NK-92 (cell line): Measurements from ENCODE around the gene CFAP221.

Source experiments
- DNase-seq: peaks from one replicate; lab custom pipeline; 2025; ENCODE audit not compliant: unreplicated experiment; lab: John Stamatoyannopoulos, UW

The CFAP221 gene

DNA sequence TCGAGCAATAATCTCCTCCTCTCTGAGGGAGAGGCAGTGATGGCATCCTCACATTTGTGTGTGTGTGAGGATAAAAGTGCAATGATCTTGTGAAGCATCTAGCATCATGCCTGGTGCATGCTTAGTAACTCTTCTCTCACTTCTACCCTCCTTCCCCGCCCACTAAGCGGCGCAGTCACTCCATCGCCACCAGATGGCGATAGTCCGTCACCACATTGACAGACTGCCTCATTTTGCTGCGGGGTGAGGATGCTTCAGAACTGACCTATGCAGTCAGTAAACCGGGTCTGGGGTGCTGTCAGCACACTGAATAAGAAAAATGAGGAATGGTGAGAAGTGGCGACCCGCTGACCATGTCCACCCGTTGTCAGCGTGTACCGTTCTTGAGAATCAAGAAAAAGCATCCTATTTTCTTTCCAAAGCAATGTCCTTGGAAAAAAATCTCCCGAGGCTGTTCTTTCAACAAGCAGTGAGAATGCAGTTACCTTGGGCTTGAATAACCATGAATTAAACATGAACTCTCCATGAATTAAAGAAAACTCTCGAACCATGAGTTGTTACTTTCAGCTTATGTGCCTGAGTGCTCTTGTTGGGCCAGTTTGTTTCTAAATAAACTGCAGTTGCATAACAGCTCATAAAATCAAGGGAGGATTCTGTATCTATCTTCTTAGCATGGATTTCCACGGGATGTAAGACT is 97.5 kb downstream of the CFAP221 start:
- DNase-seq: no peak

DNA sequence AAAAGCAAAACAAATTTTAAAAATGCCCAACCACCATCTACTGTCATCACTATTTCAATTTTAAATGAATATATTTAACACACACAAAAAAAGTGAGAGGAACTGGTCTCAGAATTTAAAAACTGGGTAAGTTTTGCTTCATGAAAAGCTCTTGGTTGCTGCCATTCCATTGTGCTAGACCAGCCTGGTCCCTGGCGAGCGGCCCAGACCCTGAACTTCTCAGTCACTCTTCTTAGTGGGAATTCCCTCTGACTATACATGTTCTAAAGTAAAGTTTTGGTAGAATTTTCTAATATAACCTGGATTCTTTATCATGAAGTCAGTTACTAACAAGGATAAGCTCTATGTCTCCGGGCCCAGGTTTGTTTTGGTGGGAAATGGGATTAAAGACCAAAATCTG is 99.9 kb downstream of the CFAP221 start:
- DNase-seq: no peak

DNA sequence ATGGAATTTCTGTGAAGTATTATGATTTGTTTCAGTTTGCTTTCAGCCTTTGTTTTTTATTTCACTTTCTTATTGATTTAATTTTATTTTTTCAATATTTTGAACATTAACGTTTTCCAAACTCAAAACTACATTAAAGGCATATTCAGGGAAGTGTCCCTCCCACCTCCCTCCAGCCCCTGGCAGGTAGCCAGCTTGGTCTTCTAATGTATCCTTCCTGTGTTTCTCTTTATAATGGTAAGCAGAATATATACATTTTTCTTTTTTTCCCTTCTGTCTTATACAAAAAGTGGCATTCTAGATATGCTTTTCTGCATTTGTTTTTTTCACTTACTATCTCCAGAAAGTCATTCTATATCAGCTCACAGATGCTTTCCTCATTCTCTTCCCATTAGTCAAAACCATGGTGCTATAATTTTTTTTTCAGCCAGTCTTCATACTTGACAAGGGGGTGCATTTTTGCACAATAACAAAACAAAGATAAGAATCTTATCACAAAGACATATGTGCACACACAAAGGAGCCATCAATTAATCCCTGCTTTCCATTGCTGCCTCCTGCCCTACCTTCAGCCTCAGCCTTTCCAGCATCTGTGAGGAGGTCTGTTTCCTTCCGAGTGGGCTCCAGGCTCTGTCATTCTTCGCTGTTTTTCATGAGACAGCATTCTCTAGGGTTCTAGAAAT is 101.1 kb downstream of the CFAP221 start:
- DNase-seq: no peak

DNA sequence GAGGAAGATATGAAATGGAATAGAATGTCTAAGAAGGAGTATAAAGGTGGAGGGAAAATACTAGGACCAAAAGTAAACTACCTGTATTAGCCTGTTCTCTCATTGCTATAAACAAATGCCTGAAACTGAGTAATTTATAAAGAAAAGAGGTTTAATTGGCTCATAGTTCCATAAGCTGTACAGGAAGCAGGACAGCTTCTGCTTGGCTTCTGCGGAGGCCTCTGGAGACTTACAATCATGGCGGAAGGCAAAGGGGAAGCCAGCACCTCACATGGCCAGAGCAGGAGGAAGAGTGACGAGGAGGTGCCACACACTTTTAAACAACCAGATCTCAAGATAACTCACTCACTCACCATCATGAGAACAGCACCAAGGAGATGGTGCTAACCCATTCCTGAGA is 101.9 kb downstream of the CFAP221 start:
- no peak for DNase-seq

DNA sequence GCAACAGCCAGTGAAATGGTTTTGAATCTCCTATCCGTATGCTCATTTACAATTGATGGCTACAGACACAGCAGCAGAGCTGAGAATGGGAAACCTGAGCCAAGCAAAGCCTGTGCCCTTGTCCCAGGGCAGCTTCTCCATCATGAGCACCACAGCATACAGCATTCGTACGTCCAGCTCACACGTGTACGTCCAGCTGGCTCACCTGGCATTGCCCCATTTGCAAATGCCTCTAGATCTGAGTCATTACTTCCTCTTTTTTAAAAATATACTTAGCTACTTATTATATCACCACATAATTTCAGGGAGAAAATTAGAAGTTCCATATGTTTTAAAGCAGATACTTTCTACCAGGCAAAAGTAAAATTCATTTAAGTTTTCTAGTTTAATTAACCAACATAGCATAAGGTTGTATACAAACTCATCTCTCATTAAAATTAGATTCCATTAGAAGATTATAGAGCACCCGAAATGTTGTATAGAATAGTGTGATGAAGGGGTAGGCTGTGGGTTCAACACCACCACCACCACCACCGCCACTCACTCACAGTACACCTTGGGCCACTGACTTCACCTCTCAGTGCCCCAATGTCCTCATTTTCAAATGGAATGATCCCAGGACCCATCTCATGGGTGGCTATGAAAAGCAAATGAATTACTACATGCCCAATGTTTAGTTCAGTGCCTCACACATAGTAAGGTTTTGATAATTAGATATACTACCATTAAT is 103.4 kb downstream of the CFAP221 start:
- no peak for DNase-seq

DNA sequence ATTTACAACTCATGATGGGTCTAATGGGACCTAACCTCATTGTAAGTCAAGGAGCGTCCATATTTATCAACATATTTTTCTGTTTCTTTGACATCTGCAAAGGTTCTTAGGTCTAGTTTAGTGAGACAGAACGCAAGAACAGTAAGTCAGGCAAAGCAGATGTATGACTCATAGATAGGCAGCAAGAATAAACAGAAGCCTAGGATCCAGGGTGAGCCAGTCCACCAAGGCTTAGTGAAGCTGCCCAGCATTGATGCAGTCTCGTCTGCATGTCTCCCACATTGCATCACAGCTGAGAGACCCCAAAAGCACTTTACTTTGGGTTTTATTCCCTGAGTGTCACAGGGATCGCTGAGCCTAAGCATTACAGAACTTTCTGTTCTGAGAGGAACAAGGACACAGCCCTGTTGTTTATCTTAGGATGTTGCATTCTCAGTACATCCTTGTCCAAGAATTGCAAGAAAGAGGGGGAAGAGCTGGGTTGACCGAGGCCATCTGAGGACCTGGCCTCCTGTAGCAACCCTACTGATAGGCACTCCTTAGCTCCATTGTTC is 105.2 kb downstream of the CFAP221 start:
- no peak for DNase-seq

DNA sequence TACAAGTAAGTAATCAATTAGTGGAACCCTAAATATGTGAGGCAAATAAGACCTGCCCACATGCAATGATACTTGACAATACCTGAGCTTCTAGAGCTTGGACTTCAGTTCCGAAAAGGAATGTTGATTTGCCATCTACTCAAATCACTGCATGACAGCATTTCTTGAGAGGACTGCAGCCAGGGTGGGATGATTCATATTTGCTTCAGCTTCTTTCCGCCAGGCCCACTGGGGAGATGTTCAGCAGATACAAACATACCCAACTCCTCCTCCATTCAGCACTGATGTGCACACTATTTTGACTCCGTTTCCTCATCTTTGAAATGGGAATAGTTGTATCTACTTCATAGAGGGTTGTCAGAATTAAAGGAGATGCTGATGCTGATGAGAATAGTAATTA is 106.0 kb downstream of the CFAP221 start:
- no peak for DNase-seq

DNA sequence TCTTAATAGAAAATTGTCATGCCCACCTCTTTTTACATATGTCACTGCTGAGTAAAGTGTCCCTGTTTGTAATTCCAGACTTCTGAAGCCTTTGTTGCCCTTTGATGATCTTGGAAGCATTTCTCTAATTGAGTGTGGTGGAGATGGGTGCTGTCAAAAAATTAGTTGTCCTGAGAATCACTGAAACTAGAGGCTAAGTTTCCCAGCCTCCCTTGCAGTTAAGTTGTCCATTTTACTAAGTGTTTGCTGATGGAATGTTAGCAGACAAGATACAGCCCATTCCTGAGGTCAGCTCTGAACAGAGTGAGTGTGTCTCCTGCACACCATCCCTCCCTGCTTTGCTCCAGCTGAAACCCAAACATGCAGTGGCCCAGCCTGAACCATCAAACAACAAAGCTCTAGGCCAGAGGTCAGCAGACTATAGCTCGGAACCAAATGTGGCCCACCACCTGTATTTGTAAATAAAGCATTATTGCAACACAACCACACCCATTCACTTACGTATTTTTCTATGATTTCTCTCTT is 106.7 kb downstream of the CFAP221 start:
- no peak for DNase-seq

DNA sequence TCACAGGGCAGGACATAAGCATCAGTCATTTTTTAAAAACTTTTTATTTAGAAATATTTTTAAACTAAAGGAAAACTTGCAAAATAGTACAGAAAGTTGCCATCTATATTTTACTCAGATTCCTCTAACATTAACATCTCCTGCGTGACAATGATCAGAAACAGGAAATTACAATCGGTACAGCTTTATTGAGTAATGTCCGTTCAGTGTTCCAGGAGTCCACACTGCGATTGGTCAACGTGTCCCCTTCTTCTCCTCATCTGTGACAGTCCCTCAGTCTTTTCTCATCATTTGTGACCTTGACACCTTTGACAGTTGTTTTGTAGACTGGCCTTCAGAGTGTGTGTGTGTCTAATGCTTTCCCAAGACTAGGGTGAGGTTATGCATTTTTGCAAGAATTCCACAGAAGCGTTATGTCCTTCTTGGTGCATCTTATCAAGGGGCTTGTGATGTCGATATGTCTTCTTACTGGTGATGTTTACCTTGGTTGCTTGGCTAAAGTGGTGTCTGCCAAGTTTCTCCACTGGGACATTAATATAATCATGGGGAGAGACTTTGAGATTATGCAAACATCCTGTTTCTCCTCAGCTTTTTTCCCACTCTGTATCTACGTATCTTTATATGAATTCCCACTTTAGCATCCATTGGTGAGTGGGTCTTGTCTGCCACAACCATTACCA is 113.4 kb downstream of the CFAP221 start:
- no peak for DNase-seq

DNA sequence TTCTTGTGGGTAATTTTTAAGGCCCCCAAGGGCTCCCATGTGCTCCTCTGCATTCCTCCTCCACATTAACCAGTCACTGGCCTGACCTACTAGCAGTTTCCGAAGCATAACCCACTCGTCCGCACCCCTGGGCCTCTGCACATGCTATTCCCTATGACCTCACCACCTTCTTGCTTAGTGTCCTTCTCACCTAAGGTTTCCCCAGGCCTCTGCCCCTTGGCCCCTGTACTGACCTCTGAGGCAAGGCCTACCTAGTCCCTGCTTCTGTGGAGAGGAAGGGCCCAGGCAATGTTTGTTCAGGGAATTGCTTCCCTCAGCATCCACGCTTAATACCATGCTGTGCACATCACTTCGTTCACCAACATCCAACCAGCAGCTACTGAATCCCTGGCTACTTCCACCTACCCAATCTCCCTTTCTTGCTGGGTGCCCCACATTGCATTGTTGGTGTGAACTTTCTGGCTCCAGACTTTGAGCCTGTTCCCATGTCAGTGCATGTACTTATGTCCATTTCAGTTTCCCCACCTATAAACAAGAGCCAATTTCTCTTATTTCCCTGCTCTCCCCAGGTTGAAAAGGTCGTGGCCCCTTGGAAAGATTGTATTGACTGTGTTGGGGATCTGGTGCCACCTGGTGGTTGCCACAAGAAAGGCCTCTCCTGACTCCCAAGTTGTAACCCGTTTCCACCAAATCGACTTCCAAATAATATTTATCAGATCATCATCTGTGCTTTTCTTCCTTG is 115.5 kb downstream of the CFAP221 start:
- no peak for DNase-seq

DNA sequence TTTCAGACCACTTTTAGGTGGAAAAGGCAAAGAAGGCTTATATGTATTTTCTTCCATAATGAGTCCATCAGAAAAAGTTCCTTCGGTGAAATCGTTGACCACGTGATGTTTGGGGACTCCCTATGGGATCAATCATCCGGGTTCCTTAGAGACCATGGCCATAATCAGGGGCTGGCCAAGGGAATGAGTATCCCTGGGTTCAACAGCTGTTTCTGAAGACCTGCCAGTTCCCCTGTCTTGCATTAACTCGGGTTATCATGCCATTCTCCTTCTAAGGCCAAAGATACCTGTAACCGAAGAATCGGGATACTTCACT is 116.1 kb downstream of the CFAP221 start:
- no peak for DNase-seq

DNA sequence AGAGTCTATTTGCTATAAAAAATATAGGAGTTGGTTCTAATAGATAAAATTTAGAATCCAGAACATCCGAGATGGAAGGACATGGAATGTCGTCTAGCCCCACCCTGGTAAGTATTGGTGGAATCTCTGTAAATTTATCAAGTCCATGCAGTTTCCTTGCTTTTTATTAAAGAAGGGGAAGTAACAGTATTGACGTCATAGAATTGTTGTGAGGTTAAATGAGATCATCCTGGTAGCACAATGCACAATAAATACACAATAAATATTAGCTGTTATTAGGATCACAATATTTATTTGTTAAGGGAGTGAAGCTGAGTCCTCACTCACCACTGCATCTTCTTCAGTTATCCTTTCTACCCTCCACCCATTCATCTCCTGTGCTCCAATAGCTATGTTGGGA is 118.0 kb downstream of the CFAP221 start:
- DNase-seq: no peak

DNA sequence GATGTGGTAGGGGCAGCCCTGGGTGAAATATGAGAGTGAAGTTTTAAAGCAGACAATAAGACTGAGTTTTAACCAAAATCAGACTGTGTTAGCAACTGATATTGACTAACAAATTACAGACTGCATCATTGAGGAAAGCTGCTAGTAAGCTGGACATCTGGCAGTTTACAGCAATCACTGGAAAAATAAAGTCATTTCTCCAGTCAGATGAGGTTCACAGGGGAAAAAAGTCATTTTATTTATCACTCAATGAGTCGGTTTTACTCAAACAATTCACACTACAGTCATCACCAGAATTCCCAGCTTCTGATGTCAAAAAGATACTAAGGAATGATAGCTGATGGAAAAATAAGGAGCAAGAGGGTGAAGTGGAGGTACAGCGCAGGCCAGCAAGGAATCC is 124.3 kb downstream of the CFAP221 start:
- no peak for DNase-seq

DNA sequence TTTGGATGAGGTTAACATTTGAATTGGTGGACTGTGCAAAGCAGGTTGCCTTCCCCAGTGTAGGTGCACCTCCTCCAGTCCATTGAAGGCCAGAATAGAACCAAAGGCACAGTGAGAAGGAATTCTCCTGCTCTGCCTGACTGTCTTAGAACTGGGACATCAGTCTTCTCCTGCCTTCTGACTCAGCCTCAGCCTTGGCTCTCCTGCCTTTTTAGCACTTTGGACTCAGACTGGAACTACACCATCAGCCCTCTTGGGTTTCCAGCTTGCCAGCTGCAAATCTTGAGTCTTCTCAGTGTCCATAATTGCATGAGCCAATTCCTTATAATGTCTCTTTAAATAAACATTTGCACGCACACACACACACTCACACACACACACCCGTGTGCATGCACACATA is 126.8 kb downstream of the CFAP221 start:
- no peak for DNase-seq

DNA sequence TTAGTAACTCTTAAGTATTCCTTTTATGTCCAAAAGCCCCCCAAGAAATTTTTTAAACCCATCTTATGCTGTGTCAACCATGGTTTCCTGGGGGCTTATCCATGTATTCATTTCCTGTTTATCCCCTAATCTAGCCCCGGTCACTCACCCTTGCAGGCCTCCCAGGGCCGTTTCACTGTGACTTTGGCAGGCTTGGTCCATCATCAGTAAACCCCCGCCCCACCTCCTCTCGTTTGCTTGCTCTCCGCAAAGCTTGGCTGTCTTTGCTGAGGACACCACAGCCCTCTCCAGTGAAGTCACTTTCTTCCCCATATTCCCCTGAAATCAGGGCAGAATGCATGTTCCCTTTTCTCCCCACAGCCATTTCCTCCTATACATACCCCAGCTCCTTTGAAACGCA is 127.5 kb downstream of the CFAP221 start:
- DNase-seq: no peak

DNA sequence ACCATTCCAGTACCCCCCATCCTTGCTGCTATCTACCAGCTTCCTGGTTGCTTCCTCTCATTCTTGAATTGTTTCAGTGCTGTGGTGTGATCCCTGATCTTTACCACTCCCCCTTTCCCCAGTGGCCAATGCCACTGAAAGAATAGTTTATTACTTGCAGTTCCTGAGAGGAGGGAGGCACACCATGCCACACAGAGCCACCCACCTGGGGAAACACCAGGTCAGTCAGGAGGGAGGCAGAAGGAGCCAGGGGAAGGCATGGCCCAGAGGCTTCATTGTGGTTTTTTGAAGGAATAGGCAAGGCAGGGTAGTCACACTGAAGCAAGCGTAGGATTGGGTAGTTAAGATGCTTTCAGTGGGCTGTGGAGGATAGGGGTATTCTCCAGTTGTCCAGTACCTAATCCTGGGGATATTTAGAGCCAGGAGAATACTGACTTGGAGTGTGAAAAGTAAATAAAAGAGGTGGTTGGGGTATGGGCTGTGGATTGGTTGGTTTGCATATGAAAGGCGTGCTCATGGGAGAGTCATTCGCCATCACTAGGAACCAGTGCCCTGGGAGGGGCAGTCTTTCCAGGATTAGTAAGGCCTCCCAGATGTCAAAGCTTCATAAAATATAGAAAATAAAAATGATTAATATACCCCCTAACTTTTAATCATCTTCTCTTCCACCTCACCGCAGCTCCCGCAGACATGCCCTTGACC is 128.1 kb downstream of the CFAP221 start:
- DNase-seq: no peak

DNA sequence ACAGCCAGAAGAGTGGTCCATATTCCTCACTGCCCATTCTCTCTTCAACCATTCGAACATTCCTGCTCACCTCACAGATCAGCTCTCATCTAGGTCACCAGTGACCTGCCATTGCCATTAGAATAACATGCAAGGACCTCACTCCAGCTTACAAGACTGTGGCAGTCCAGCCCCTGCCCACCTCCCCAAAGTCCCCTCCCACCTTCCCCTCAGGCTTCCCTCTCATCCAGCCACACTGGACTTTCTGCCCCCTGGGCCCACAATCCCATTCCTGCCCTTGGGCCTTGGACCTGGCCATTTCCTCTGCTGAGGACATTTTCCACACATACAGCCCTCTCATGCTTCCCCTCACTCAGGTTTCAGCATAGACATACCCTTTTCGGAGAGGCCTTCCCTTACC is 129.5 kb downstream of the CFAP221 start:
- no peak for DNase-seq

DNA sequence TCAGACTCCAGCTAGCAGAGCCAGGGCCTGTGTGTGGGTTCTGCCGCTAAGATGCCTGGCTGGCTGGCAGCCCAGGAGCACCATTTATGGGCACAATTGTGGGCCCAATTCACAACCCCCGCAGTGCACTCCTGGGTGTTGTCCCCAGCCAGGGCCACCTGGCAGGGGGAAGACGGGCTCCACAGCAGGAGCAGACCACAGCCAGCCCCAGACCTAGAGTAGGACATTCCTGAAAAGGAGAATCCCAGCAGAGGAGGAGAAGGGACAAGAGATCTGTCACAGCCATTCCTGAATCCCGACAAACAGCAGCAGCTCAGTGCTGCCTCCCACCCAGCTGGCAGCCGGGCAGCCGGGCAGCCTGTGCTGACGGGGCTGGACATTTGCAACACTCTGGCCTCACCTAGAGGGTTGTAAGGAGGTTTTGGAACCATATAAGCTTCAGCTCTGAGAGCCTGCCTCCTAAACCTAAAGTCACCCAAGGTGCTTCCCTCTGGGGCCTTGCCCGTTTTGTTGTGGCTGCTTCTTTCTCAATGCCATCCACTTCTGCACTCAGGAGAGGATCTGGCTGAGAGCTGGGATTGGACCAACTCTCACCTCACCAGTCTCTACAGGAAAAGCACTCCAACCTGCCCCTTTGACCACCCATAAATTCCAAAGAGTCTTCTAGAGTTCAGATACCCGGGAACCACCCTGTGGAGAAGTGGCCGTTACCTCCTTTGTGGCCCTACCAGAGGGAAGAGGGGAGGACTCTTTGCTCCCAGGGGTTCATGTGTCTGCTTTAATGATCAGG is 130.7 kb downstream of the CFAP221 start:
- DNase-seq: no peak

DNA sequence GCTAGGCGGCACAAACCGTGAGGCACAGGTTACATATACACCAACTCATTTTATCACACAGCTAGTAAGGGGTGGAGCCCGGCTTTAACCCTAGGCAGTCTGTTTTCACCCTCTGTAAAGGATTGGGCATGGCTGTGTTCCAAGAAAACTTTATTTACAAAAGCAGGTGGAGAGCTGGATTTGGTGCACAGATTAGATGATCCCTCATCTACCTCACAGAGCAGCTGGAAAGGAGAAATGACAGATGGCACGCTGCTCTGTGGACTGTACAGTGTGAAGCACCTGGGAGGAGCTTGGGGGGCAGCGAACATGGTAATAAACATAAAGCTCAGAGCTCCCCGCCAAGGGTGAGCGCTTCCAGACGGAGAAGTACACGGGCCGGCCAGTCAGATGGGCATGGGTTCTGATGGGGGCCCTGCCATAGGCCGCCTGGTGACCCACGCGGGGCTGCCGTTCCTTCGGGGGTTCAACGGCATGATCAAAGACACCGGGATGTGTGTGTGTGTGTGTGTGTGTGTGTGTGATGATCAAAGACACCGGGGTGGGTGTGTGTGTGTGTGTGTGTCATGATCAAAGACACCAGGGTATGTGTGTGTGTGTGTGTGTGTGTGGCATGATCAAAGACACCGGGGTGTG is 133.9 kb downstream of the CFAP221 start:
- no peak for DNase-seq
